GM10847 (cell line): Measurements from ENCODE around the gene MYOD1.

Experiments
- POLR2A ChIP-seq: IDR thresholded peaks from 2 replicates; pipeline ENCODE4 v1.6.1; 2011; ENCODE audit not compliant: insufficient read length; ENCODE audit errors: extremely low read depth

MYOD1 gene

DNA sequence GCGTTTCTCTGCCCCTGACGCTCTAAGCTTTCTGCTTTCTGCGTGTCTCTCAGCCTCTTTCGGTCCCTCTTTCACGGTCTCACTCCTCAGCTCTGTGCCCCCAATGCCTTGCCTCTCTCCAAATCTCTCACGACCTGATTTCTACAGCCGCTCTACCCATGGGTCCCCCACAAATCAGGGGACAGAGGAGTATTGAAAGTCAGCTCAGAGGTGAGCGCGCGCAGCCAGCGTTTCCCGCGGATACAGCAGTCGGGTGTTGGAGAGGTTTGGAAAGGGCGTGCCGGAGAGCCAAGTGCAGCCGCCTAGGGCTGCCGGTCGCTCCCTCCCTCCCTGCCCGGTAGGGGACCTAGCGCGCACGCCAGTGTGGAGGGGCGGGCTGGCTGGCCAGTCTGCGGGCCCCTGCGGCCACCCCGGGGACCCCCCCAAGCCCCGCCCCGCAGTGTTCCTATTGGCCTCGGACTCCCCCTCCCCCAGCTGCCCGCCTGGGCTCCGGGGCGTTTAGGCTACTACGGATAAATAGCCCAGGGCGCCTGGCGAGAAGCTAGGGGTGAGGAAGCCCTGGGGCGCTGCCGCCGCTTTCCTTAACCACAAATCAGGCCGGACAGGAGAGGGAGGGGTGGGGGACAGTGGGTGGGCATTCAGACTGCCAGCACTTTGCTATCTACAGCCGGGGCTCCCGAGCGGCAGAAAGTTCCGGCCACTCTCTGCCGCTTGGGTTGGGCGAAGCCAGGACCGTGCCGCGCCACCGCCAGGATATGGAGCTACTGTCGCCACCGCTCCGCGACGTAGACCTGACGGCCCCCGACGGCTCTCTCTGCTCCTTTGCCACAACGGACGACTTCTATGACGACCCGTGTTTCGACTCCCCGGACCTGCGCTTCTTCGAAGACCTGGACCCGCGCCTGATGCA lies at the start of gene MYOD1:
Gene MYOD1 (plus strand): TSS at position 544 of the 910 bp plus-strand sequence. CDS start 212 bp downstream, at position 756.
- no peak for TF ChIP-seq POLR2A

DNA sequence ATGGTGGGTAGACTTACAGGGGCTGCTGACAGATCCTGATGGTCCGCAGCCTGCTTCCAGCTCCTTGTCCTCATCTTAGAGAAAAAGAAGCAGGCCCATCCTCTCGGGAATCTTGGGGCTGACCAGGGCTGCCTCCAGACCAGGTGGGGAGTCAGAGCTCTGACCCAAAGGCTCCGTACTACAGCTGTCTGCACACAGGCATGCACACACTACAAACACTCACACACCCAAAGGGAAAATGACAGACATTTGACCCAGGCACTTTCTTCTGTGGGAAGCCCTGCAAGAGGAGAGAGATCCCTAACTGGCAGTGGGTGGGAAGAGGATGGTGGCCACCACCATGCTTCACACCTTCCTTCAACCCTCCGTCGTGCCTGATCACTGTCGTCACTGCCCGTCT lies 46.9 kb upstream of the MYOD1 start:
- TF ChIP-seq POLR2A = no peak

- TF ChIP-seq POLR2A = no peak
Observed at GRCh38 chr11:17673951-17674350, 45.4 kb upstream of the MYOD1 start.

GRCh38 chr11:17682848-17683247 lies 36.5 kb upstream of the MYOD1 start:
- no peak for TF ChIP-seq POLR2A

DNA sequence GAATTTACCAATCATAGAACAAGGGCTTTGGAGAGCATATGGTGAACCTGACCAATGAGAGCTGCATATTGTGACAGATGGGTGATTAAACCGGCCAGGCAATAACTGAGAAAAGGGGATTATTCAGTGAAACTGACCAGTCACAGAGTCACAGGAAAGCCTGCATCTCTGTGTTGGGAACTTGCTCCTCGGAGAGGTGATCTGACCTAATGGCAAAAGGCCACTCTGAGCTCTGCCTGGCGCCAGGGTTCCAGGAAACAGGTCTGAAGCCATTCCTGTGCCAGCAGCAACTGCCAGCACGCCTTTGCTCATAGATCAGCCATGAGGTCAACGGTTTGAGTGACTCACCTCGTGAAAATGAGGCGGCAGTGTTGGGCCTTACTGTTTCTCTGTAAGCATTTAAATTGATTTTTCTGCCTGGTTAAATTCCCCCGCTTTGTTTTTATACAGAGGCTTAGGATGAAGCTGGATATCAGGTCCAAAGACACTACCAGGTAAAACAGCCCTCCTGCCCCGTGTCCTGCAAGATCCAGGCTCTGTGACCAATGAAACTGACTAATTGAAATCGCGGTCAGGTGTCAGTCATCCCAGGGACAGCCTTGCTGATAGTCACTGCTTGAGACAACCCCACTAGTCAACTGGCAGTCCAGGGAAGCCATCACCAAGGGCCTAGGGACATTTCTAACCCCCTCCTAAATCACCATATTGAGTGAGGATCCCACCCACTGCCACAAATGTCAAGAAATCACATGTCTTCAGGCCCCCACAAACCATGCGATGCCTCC lies 35.8 kb upstream of the MYOD1 start:
- no peak for TF ChIP-seq POLR2A

DNA sequence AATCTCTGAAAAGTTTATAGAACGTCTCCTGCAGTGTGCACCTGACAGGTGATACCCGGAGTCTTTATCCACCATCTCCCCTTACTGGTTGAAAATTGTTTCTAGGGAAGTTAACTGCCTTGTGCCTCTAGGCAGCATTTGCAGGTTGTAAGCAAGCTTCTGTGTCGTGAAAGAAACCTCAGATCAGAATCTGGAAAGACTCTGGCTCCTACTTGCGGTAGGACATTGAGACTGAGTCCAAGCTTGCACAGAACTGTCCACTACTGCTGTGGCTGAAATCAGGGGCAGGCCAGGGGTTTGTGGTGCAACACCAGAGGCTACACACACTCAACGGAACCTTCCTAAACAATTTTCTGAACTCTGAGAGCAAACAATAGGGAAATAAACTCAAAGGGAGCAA lies 34.8 kb upstream of the MYOD1 start:
- no peak for TF ChIP-seq POLR2A

GRCh38 chr11:17686231-17686980 lies 33.0 kb upstream of the MYOD1 start:
- no peak for TF ChIP-seq POLR2A

DNA sequence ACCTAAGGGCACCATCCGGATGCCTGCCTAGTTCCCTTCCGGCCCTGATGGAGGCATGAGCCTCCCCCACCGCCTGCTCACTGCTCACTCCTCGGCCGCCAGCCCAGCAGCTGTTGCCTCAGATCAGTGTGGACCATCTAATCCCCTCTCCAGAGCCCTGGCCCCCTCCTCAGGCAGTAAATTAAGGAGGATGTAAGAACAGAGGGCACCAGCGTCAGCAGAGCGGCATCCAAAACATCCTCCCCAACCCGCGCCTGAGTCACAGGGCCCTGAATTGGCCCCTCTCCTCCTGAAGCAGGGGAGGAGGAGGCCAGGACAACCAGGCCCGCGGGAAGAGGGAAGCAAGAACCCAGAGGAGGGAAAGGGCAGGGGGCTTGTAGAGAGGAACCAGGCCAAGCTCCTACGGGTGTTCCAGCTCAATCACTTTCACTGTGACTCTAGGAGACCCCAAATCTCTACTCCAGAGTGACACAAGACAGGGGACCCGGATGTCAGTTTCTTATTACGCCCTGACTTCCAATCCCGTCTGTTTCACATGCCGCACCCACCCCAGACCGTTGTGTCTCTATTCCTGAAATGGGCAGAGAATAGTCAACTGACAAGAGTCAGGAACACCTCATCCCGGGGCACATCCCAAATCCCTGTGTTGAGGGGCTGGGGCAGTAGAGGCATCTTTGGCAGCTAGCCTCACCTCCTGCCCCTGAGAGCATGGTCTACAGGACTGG lies 31.3 kb upstream of the MYOD1 start:
- no peak for TF ChIP-seq POLR2A

- no peak for TF ChIP-seq POLR2A
Observed at GRCh38 chr11:17691550-17691949, 27.8 kb upstream of the MYOD1 start.

DNA sequence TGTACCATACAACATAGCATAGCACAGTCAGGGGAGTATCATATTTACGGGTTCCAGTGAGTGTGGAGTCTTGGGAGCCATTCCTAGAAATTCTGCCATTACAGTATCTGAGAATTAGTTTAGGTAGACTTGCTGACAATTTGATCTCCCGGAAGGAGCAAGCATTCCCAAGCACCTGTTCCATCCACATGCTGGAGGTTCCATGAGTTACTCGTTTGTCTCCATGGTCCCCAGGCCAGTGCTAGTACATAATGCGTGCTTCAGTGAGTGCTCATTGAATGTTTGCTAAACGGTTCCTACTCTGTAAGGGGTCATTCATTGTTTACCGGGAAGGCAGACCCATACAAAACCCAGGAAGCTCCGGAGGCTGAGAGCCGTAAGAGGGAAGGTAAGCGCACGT lies 27.4 kb upstream of the MYOD1 start:
- TF ChIP-seq POLR2A = no peak

DNA sequence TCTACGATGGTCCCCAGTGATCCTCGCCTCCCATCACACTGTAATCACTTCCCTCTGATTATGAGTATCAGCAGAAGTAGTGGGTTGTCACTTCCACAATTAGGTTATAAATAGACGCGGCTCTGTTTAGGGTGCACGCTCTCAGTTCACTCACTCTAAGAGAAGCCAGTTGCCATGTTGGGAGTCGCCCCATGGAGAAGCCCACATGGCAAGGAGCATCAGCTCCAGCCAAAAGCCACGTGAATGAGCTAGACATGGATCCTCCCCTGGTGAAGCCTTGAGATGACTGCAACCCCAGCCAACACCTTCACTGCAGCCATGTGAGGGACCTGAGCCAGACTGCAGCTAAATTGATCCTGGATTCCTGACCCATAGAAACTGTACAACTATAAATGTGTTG lies 26.4 kb upstream of the MYOD1 start:
- TF ChIP-seq POLR2A = no peak

GRCh38 chr11:17693531-17693930 lies 25.8 kb upstream of the MYOD1 start:
- TF ChIP-seq POLR2A = no peak

DNA sequence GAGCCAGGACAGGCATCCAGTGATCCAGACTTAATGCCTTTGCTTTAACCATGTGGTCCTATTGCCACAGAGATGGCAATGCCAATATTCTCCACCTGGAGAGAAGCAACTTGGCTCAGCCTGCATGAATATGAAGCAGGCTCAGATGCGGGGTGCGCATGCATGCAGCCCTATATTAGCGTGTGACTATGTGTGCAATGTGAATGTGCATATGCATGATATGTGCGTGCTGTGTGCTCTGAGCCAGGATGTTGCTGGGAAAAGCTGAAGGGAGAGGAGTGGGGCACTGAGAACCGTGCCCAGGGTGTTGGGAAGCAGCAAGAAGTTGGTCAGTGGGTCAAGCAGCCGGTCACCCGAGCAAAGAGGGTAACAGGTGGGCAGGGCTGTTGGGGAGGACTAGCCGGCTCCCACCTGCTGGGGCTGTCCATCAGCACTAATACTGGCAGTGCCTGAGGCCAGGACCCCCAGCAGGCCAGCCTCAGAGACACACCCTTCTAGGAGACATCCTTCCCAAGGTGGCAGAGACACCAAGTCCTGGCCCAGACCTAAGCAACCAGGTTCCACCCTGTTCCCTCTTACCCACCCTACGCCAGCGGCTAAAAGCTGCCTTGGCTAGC lies 24.8 kb upstream of the MYOD1 start:
- TF ChIP-seq POLR2A = no peak
